SK-N-SH treated with all-trans-retinoic acid at 6 μM for 48 hours (cell line): ENCODE measurements around the gene ZNF276.
"Not testable (repeated sequence)": the region's sequence is repeated elsewhere in the genome, so short reads cannot be mapped to it uniquely, and the experiment has no call there.

ENCODE experiments used
- CREB5 ChIP-seq: fragments of 250-450 bp; sonication (Bioruptor Pico); IDR thresholded peaks from 2 replicates; pipeline ENCODE4 v1.5.1; 2020; ENCODE audit warnings: low read depth, mild to moderate bottlenecking, moderate library complexity
- CSDC2 ChIP-seq: fragments of 250-450 bp; sonication (Bioruptor Pico); IDR thresholded peaks from 2 replicates; pipeline ENCODE4 v1.5.0; 2020; ENCODE audit warnings: mild to moderate bottlenecking, moderate library complexity
- ISL1 ChIP-seq: fragments of 250-450 bp; sonication (Bioruptor Pico); IDR thresholded peaks from 2 replicates; pipeline ENCODE4 v2.1.2; 2022; ENCODE audit warnings: mild to moderate bottlenecking, moderate library complexity
- PATZ1 ChIP-seq: fragments of 250-450 bp; sonication (Bioruptor Pico); IDR thresholded peaks from 2 replicates; pipeline ENCODE4 v1.8.0; 2020; ENCODE audit warnings: mild to moderate bottlenecking, moderate library complexity, borderline replicate concordance
- POU6F1 ChIP-seq: fragments of 250-450 bp; sonication (Bioruptor Pico); IDR thresholded peaks from 2 replicates; pipeline ENCODE4 v1.8.0; 2021; ENCODE audit warnings: low read depth, mild to moderate bottlenecking, moderate library complexity, borderline replicate concordance
- SNAI2 ChIP-seq: fragments of 250-450 bp; sonication (Bioruptor Pico); IDR thresholded peaks from 2 replicates; pipeline ENCODE4 v1.5.0; 2020; ENCODE audit warnings: mild to moderate bottlenecking, moderate library complexity
- ZFP3 ChIP-seq: fragments of 250-450 bp; sonication (Bioruptor Pico); IDR thresholded peaks from 2 replicates; pipeline ENCODE4 v1.5.0; 2020; ENCODE audit warnings: mild to moderate bottlenecking, moderate library complexity
- ZFP30 ChIP-seq: fragments of 450-650 bp; formaldehyde crosslinking; IDR thresholded peaks from 2 replicates; pipeline ENCODE4 v1.5.0; 2022; ENCODE audit warnings: mild to moderate bottlenecking, moderate library complexity
- ZNF8 ChIP-seq: fragments of 450-650 bp; formaldehyde crosslinking; IDR thresholded peaks from 2 replicates; pipeline ENCODE4 v1.5.0; 2020; ENCODE audit warnings: mild to moderate bottlenecking, moderate library complexity

GRCh38 chr16:89689621-89690020 lies 31.7 kb upstream of the ZNF276 start:
- not testable (repeated sequence) for TF ChIP-seq PATZ1 (CRISPR knock-in tag); ISL1 (CRISPR knock-in tag); SNAI2 (CRISPR knock-in tag); CSDC2 (CRISPR knock-in tag); ZFP30 (CRISPR knock-in tag); CREB5 (CRISPR knock-in tag); POU6F1 (CRISPR knock-in tag); ZNF8; ZFP3
